K562 (cell line): ENCODE data around the gene CD37. TPM values are rescaled to one million over a fixed set of nuclear protein-coding genes. Genes with fewer than 3 reads are reported as not detected.
A peak's percentile ranks its signal among the peaks of the same experiment; 100 is the strongest.

Experiments
- ATAC-seq: fragments of 200-7000 bp; cut with Tn5 transposase; 3 replicates; pipeline ENCODE4 v1.9.1; 2020; ENCODE audit warnings: moderate library complexity
- BruUV-seq: library from RNA; stranded (reverse); fragments of 400-500 nt; replicated peaks from 2 replicates; lab custom pipeline; 2021; lab: Mats Ljungman, UMichigan
- CTCF ChIA-PET: fragments of 300-600 bp; formaldehyde crosslinking; extraction: SDS; loops from one replicate; lab custom pipeline; 2021; ENCODE audit warnings: low intra/inter-chr PET ratio; lab: Yijun Ruan, JAX
- POLR2A ChIA-PET: fragments of 300-600, 350-650 bp; sonication (Branson Sonifier 250); formaldehyde crosslinking; extraction: SDS; loops from one replicate; lab custom pipeline; 2021; ENCODE audit warnings: antibody characterized with exemption, inconsistent platforms; lab: Yijun Ruan, JAX
- DNase-seq, 4 experiments: peaks; one replicate each; pipeline versions ENCODE4 v3.0.0 to v3.0.0-alpha.2; 2011 to 2018; ENCODE audit warnings: low spot score in 3 of 4, mixed read lengths in 3 of 4; ENCODE audit errors: extremely low read depth in 1 of 4
- FAIRE-seq: peaks from 2 replicates; lab custom pipeline; 2011; peaks lifted over from hg19 to GRCh38; lab: Jason Lieb, UNC
- H2AFZ ChIP-seq: 2 replicates; pipeline ENCODE4 v1.6.0; 2011; ENCODE audit warnings: low read depth, low read length, control low read depth, inconsistent platforms
- H3K27ac ChIP-seq: fragments of 200-600 bp; 3 replicates; pipeline ENCODE4 v1.8.0; 2011; ENCODE audit warnings: low read depth, mild to moderate bottlenecking, control low read depth, inconsistent platforms, low read length, moderate library complexity, mixed read lengths; ENCODE audit errors: extremely low read depth
- H3K27me3 ChIP-seq, 2 experiments: fragments of 300-600 bp in 1 of 2; 2 replicates in 1 of 2; 3 replicates in 1 of 2; pipeline versions ENCODE4 v1.6.0 to v1.8.0; 2011; ENCODE audit warnings: inconsistent platforms in 2 of 2, low read length in 2 of 2, mild to moderate bottlenecking in 1 of 2, mixed read lengths in 1 of 2, moderate library complexity in 1 of 2; ENCODE audit not compliant: control insufficient read depth in 2 of 2, insufficient read depth in 2 of 2
- H3K36me3 ChIP-seq: fragments of 300-600 bp; 3 replicates; pipeline ENCODE4 v1.8.0; 2011; ENCODE audit warnings: mild to moderate bottlenecking, low read length, inconsistent platforms; ENCODE audit not compliant: control insufficient read depth, insufficient read depth
- H3K4me1 ChIP-seq, 2 experiments: fragments of 200-600 bp in 1 of 2; replicated peaks in 1 of 2; 2 replicates in 1 of 2; 3 replicates in 1 of 2; pipeline versions ENCODE4 v1.5.1 to v1.8.0; 2011; ENCODE audit warnings: inconsistent platforms in 2 of 2, low read length in 2 of 2, mild to moderate bottlenecking in 1 of 2, mixed read lengths in 1 of 2, moderate library complexity in 1 of 2; ENCODE audit not compliant: control insufficient read depth in 2 of 2, insufficient read depth in 2 of 2
- H3K4me2 ChIP-seq: 2 replicates; pipeline ENCODE4 v1.6.1; 2011; ENCODE audit warnings: low read length, control low read depth, inconsistent platforms, mixed read lengths; ENCODE audit not compliant: insufficient read depth
- H3K4me3 ChIP-seq: fragments of 200-600 bp; sonication (generic), shearing (Covaris generic); 2 replicates; pipeline ENCODE4 v1.5.1; 2016; ENCODE audit warnings: control low read depth, inconsistent platforms
- H3K79me2 ChIP-seq: fragments of 200-600 bp; 3 replicates; pipeline ENCODE4 v1.8.0; 2011; ENCODE audit warnings: low read length, inconsistent platforms; ENCODE audit not compliant: control insufficient read depth, insufficient read depth
- H3K9ac ChIP-seq, 2 experiments: 2 replicates each; pipeline versions ENCODE4 v1.6.0 to v1.6.1; 2011; ENCODE audit warnings: low read depth in 2 of 2, low read length in 2 of 2, control low read depth in 1 of 2, inconsistent platforms in 1 of 2, mild to moderate bottlenecking in 1 of 2, mixed read lengths in 1 of 2; ENCODE audit not compliant: insufficient read depth in 1 of 2
- H3K9me1 ChIP-seq: one replicate; pipeline ENCODE4 v1.6.0; 2011; ENCODE audit warnings: inconsistent platforms, mild to moderate bottlenecking, low read length, moderate library complexity; ENCODE audit not compliant: control insufficient read depth, insufficient read depth
- H3K9me3 ChIP-seq: replicated peaks from 2 replicates; pipeline ENCODE4 v1.5.1; 2011; ENCODE audit warnings: low read depth, low read length, inconsistent platforms; ENCODE audit not compliant: control insufficient read depth, insufficient read depth
- H4K20me1 ChIP-seq: replicated peaks from 2 replicates; pipeline ENCODE4 v1.6.1; 2011; ENCODE audit warnings: low read length, inconsistent platforms, mixed read lengths; ENCODE audit not compliant: control insufficient read depth, insufficient read depth
- ADNP ChIP-seq: fragments of 200-800 bp; sonication (Bioruptor generic); IDR thresholded peaks from 2 replicates; pipeline ENCODE4 v1.6.1; 2016; ENCODE audit warnings: missing genetic modification characterization, missing compliant biosample characterization
- FIP1L1 ChIP-seq: fragments of 200-400 bp; formaldehyde crosslinking; IDR thresholded peaks from 2 replicates; pipeline ENCODE4 v1.6.1; 2018; ENCODE audit warnings: mild to moderate bottlenecking, low read depth, low read length; ENCODE audit not compliant: poor library complexity, severe bottlenecking
- JUN ChIP-seq, 2 experiments: sonication (generic) in 1 of 2; formaldehyde crosslinking in 1 of 2; IDR thresholded peaks; 2 replicates each; pipeline versions ENCODE4 v1.6.1 to v1.8.0; 2012 to 2022; ENCODE audit warnings: borderline replicate concordance in 2 of 2, mild to moderate bottlenecking in 2 of 2, improper control_type of control experiment in 1 of 2, low read depth in 1 of 2, low read length in 1 of 2, missing genetic modification reagents in 1 of 2
- KDM4B ChIP-seq, 2 experiments: fragments of 450-650 bp in 1 of 2; sonication (generic) in 1 of 2; IDR thresholded peaks; 2 replicates each; pipeline ENCODE4 v1.6.1; 2016 to 2017; ENCODE audit warnings: borderline replicate concordance in 2 of 2, antibody characterized with exemption in 1 of 2, low read depth in 1 of 2, mild to moderate bottlenecking in 1 of 2
- MCM2 ChIP-seq: fragments of 450-650 bp; IDR thresholded peaks from 2 replicates; pipeline ENCODE4 v1.6.1; 2017; ENCODE audit warnings: low read depth, mild to moderate bottlenecking
- POLR3G ChIP-seq: IDR thresholded peaks from 2 replicates; pipeline ENCODE4 v1.6.1; 2011; ENCODE audit not compliant: insufficient read length, insufficient replicate concordance; ENCODE audit errors: extremely low read depth
- TRIM28 ChIP-seq: fragments of 450-650 bp; IDR thresholded peaks from 2 replicates; pipeline ENCODE4 v1.6.1; 2017
- USF1 ChIP-seq: sonication (generic); formaldehyde crosslinking; IDR thresholded peaks from 2 replicates; pipeline ENCODE4 v1.9.0; 2022; ENCODE audit warnings: mild to moderate bottlenecking, missing genetic modification reagents
- ZNF184 ChIP-seq: sonication (generic); formaldehyde crosslinking; IDR thresholded peaks from 2 replicates; pipeline ENCODE4 v1.5.0; 2020; ENCODE audit warnings: missing genetic modification reagents
- ZNF197 ChIP-seq: fragments of 200-800 bp; sonication (Bioruptor generic); IDR thresholded peaks from 2 replicates; pipeline ENCODE4 v1.6.1; 2016; ENCODE audit warnings: low read depth, missing genetic modification characterization, missing compliant biosample characterization
- ZNF217 ChIP-seq: sonication (generic); formaldehyde crosslinking; IDR thresholded peaks from 2 replicates; pipeline ENCODE4 v1.8.0; 2022; ENCODE audit warnings: mild to moderate bottlenecking, missing genetic modification reagents
- ZNF280A ChIP-seq: fragments of 450-650 bp; IDR thresholded peaks from 2 replicates; pipeline ENCODE4 v1.6.1; 2018; ENCODE audit warnings: mild to moderate bottlenecking, low read depth; ENCODE audit not compliant: partially characterized antibody
- ZNF280B ChIP-seq: fragments of 250-450 bp; sonication (Bioruptor Pico); IDR thresholded peaks from 2 replicates; pipeline ENCODE4 v1.5.1; 2021; ENCODE audit warnings: mild to moderate bottlenecking
- ZNF449 ChIP-seq: fragments of 250-450 bp; sonication (Bioruptor Pico); IDR thresholded peaks from 2 replicates; pipeline ENCODE4 v1.8.0; 2022; ENCODE audit warnings: moderate library complexity, mild to moderate bottlenecking, inconsistent platforms
- ZNF551 ChIP-seq: fragments of 250-450 bp; sonication (Bioruptor Pico); IDR thresholded peaks from 2 replicates; pipeline ENCODE4 v1.5.0; 2021; ENCODE audit warnings: mild to moderate bottlenecking, moderate library complexity
- ZNF561 ChIP-seq: fragments of 450-650 bp; formaldehyde crosslinking; conservative IDR thresholded peaks from 2 replicates; pipeline ENCODE4 v1.4.0; 2020; ENCODE audit warnings: mild to moderate bottlenecking, moderate library complexity
- ZNF644 ChIP-seq: fragments of 200-800 bp; sonication (Bioruptor generic); IDR thresholded peaks from 2 replicates; pipeline ENCODE4 v1.6.1; 2016; ENCODE audit warnings: low read depth, missing genetic modification characterization, missing compliant biosample characterization
- WGBS: fragments of 100-300 bp; shearing (Covaris generic); methylation state at CpG from one replicate; pipeline ENCODE4 v1.1.6; 2016; ENCODE audit warnings: low coverage, mixed read lengths; ENCODE audit not compliant: insufficient coverage; ENCODE audit errors: missing lambda C conversion rate; 5-methylcytosine and 5-hydroxymethylcytosine counted together
- in situ Hi-C: fragments of 300-500 bp; cut with MboI; formaldehyde crosslinking; loops from 4 replicates; pipeline ENCODE4 v1.15.0; 2018; ENCODE audit warnings: inconsistent platforms, mixed read lengths
- intact Hi-C: fragments of 100-400 bp; cut with micrococcal nuclease; formaldehyde crosslinking; loops from 2 replicates; pipeline ENCODE4 v1.14.2; 2022
- polyA plus RNA-seq, 8 experiments: library from polyadenylated mRNA; depleted of rRNA in 4 of 8; stranded (reverse) in 5 of 8; unstranded in 3 of 8; fragments of >200 nt; fragmentation: Nextera tagmentation in 2 of 8; fragmentation: Illumina TruSeq in 1 of 8; extraction: Ambion mirVana in 2 of 8; extraction: Trizol in 1 of 8; gene quantifications; 2 replicates each; pipeline versions ENCODE4 v1.2.1 to v1.2.3, GENCODE V29; 2011 to 2014; ENCODE audit warnings: inconsistent platforms in 1 of 8, missing spikeins in 1 of 8
- total RNA-seq, 7 experiments: library from RNA; depleted of rRNA in 6 of 7; stranded (reverse); fragments of >200 nt in 6 of 7; fragmentation: Illumina TruSeq in 2 of 7; extraction: Trizol in 2 of 7; gene quantifications; 2 replicates each; pipeline versions ENCODE4 v1.2.1 to v1.2.3, GENCODE V29; 2011 to 2021; ENCODE audit warnings: low replicate concordance in 1 of 7

CD37 gene
- total and polyA plus RNA-seq, 9 of the 15 experiments (the other 6 are each of a cell fraction or from before 2014, with no cell fraction given): 2.5 to 19.0 (median 7.4) TPM

GRCh38 chr19:49368711-49369358 lies 33.6 kb downstream of the CD37 start:
- Histone ChIP-seq H4K20me1 (no peaks in the 10 kb centered on the region), H3K9me3 (peaks cover 7% of the 10 kb centered on the region; the same call in 1 of the 2 replicates), H3K4me2 (no peak overlapping the region), H3K9me1 (no peaks in the 10 kb centered on the region), H3K27ac (no peak overlapping the region), H3K4me3 (no peak overlapping the region), H3K27me3 (no peaks in the 10 kb centered on the region), H2AFZ (no peak overlapping the region), H3K9ac (no peak overlapping the region), H3K36me3 (no peaks in the 10 kb centered on the region), H3K4me1 (peaks cover 7 to 20% of the 10 kb centered on the region in 2 experiments), H3K79me2 (no peaks in the 10 kb centered on the region)
- WGBS: 47% methylated on average over 5 of the region's 5 CpGs
- BruUV-seq: no TSS peak
- in situ Hi-C loops (no loop called here), intact Hi-C loops (no loop called here)
- DNase-seq (no peak), ATAC-seq (no peak), FAIRE-seq (no peak)
- ChIA-PET CTCF (no interaction called here), POLR2A (no interaction called here)
- TF ChIP-seq ZNF644 (tag): no peak
- no peak for TF ChIP-seq ZNF197 (CRISPR knock-in tag)
- no peak for TF ChIP-seq FIP1L1
- peak; percentile 99 for TF ChIP-seq TRIM28
- no peak for TF ChIP-seq POLR3G
- TF ChIP-seq ZNF561 (CRISPR knock-in tag): peak; percentile 96
- TF ChIP-seq ADNP (tag): no peak
- no peak for TF ChIP-seq ZNF184 (CRISPR knock-in tag)
- TF ChIP-seq ZNF449 (CRISPR knock-in tag): no peak
- TF ChIP-seq ZNF217: no peak
- TF ChIP-seq USF1 (CRISPR knock-in tag): no peak
- peak; percentile 99 for TF ChIP-seq ZNF280A
- TF ChIP-seq KDM4B (IDR thresholded peaks at IDR 0.05; ENCODE audit: borderline replicate concordance in 2 of 2, low read depth in 1 of 2): no peak
- TF ChIP-seq ZNF280B (CRISPR knock-in tag): peak; percentile 18; the same call in 1 of the 2 replicates
- TF ChIP-seq JUN (IDR thresholded peaks at IDR 0.05; ENCODE audit: borderline replicate concordance, low read depth, low read length): 0 out of 2 replicates have a peak, but pooled peaks have one; percentile 31
- no peak for TF ChIP-seq JUN (CRISPR knock-in tag; IDR thresholded peaks at IDR 0.05; ENCODE audit: borderline replicate concordance)
- no peak for TF ChIP-seq MCM2
- TF ChIP-seq ZNF551: no peak
